Measurements from ENCODE around the gene KANK3.

GRCh38 chr19:8352134-8352827, 9.2 kb upstream of the KANK3 start:
- no peak for TF ChIP-seq POLR2AphosphoS5 (IDR thresholded peaks at IDR 0.05)
- no peak for TF ChIP-seq CTCF (IDR thresholded peaks at IDR 0.05)
- TF ChIP-seq POLR2A (IDR thresholded peaks at IDR 0.05): no peak

Data from transverse colon (tissue), 4 donors.